HL-60/S4 treated with retinoic acid at 250 ng/mL for 4 days and 3 days (cell line): ENCODE measurements around the gene TMED7.
"Not testable (repeated sequence)": the region's sequence is repeated elsewhere in the genome, so short reads cannot be mapped to it uniquely, and the experiment has no call there.

Source experiments
- in situ Hi-C: fragments of 300-500 bp; cut with MboI; formaldehyde crosslinking; loops from 2 replicates; pipeline ENCODE4 v1.7.0; 2022; ENCODE audit warnings: low sequenced_read_pairs

TMED7 gene

GRCh38 chr5:115625579-115626444 lies at the start of gene TMED7:
TSS of gene TMED7 (minus strand) at chr5:115626036. CDS start at chr5:115625792, 244 bp downstream.
- in situ Hi-C loops, result no loop called here

DNA sequence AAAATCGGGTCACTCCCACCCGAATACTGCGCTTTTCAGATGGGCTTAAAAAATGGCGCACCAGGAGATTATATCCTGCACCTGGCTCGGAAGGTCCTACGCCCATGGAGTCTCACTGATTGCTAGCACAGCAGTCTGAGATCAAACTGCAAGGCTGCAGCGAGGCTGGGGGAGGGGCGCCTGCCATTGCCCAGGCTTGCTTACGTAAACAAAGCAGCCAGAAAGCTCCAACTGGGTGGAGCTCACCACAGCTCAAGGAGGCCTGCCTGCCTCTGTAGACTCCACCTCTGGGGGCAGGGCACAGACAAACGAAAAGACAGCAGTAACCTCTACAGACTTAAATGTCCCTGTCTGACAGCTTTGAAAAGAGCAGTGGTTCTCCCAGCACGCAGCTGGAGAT lies 48.9 kb upstream of the TMED7 start:
- in situ Hi-C loops, result not testable (repeated sequence)

DNA sequence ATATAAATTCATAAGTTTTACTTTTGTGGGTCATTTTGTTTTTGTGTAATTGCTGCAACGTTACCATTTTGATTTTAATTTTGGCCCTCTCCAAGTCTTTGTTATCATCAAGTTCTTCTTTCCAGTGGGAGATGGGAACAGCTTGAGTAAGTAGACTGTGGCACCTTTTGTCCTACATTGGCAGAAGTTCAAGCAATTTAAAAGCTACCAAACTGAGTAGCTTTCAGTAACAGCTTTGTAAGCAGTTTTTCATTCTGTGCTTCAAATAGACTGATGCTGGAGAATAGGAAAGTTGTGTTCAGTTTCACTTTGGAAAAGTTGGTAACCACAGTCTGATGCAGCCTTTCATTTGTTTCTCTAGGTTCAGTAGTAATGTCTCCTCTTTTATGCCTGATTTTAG lies 47.8 kb upstream of the TMED7 start:
- in situ Hi-C loops, result no loop called here

DNA sequence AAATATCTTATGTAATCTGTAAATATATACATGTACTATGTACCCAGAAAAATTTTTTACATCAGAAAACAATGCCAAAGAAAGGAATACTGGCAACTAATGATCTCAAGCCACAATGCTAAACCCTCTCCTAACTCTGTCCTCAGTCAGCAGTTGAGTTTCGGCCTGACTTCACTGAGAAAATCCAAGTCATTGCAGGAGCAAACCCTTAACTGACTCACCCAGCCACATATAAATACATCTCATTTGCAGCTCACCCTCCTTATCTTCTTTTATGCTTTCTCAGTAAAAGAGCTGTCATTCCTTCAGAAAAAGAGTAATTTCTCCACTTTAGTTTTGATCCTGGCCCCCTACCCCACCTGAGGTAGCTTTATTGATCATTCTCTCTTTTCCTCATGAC lies 46.1 kb upstream of the TMED7 start:
- in situ Hi-C loops, result no loop called here

- in situ Hi-C loops, result no loop called here
Observed at GRCh38 chr5:115666023-115666422, 40.2 kb upstream of the TMED7 start.

DNA sequence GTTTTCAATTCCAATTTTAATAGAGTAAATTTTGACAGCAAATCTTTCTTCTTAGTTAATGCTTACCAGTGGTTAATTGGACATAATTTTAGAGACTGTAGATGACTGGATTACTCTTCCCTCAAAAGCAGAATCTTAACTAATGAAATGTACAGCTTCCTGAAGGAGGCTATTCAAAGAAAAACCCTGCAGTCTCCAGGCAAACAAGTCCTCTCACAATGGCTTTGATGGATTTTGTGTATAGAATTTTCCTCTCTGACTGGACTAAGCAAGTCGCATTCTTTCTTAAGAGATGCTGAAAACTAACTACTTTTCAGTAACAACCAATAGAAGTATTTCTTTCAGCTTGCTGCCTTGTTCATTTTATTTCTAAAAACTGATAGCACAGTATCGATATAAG lies 35.7 kb upstream of the TMED7 start:
- in situ Hi-C loops, result no loop called here

DNA sequence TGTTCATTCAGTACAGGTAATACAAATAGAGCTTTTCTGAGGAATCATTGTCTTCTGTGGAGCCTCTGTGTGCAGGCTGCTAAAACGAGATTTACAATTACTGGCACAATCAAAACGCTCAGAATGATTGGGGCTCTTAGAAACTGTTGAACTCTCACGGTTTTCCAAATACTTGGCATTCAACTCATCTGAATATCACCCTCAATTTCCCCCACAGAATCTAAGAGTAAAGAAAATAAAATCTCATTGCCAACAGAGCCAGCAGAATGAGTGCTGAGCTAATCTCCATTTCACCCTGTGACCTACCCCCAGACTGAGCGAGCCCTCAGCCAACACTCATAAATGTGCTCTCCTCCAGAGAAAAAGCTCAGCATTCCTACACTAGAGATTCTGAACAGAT lies 35.3 kb upstream of the TMED7 start:
- in situ Hi-C loops, result no loop called here

GRCh38 chr5:115657881-115658233 lies 32.0 kb upstream of the TMED7 start:
- in situ Hi-C loops, result no loop called here

DNA sequence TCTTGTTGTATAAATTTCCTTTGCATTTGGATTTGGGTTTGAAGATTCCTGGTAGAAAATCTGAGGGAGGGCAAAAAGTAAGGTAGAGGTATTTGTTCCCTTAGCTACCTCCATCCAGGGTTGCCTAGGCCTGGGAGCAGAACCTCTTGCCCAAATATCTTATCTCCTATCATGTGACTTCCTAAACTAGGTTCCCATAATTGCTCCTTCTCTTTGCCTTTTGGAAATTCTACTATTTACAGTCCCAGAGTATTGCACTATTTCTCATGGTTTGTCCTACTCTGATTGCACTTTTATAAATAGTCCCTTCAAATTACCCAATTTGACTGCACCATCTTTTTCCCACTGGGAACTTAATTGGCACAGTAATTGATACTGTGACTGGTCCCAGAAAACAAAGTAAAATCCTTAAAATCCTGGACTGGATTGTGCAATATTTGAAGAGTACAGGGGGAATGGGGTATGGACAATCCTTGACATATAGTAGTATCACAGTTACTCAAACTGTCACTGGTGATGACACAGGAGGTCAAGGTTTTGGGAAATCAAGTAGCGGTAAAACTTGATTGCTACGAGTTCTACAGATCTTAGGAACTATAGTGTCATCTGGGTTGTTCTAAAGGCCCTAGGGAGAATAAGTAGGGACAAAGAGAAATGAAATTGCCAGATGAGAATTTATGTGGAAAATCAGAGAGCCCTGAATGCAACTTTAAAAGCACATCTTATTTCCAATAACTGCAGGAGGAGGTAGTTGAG lies 31.5 kb upstream of the TMED7 start:
- in situ Hi-C loops, result no loop called here

- in situ Hi-C loops, result no loop called here
Observed at GRCh38 chr5:115656404-115656803, 30.6 kb upstream of the TMED7 start.

GRCh38 chr5:115655994-115656393 lies 30.2 kb upstream of the TMED7 start:
- in situ Hi-C loops, result no loop called here

GRCh38 chr5:115649541-115649940 lies 23.7 kb upstream of the TMED7 start:
- in situ Hi-C loops, result no loop called here

DNA sequence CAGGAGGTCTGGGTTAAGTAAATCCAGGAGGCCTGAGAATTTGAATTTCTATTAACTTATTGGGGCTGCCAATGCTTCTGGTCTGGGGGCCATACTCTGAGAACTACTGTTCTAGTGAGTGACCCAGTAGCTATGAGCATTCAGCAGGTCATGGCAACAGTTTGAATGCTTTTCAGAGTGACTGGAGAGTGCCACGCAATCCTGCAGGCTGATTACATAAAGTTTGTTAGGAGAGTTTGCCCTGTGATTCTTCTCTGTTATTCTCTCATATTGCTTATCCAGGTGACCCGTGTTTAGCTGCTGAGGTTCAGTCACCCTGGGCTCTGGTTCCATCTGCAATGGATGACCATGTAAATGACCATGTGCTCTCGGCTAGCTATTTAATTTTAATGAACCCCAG lies 22.2 kb upstream of the TMED7 start:
- in situ Hi-C loops, result no loop called here

DNA sequence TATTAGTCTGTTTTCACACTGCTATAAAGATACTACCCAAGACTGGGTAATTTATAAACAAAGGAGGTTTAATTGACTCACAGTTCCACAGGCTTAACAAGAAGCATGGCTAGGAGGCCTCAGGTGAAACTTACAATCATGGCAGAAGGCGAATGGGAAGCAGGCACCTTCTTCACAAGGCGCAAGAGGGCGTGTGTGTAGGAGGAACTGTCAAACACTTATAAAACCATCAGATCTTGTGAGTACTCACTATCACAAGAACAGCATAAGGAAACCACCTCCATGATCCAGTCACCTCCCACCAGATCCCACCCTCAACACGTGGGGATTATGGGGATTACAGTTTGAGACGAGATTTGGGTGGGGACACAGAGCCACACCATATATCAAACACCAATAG lies 19.6 kb upstream of the TMED7 start:
- in situ Hi-C loops, result not testable (repeated sequence)

DNA sequence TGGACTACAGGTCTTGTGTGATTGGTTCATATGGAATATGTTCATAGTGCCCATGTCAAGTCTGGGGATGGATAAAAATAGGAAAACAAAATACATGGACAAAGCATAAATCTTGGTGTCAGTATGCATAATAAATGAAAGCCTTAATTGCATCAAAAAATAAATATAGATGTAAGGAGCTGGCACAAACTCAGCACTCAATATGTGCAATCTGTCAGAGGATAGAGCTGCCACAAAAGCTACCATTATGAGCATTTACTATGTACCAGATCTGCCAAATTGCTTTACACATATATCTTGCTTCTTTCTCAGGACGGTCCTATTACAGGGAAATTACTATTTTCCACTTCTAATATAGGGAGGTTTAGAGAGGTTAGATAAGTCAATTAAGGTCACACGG lies 18.2 kb upstream of the TMED7 start:
- in situ Hi-C loops, result no loop called here

DNA sequence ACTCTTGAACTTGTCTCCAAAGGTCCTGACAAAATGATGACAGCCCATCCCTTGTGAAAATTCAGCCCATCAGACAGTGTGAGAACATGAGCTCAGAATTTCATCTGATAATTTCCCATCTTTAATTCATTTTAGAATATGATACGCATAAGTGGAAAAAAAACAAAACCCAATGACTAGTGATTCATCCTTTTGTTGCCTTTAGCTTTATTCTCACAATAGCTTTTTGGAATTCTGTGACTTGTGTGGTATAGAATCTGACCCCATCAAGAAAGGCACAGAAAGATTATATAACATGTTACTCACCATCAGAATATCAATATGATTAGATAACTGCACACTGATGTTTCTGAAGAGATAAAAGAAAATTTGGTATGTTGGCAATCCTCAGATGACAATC lies 16.1 kb upstream of the TMED7 start:
- in situ Hi-C loops, result no loop called here

GRCh38 chr5:115640274-115640673 lies 14.4 kb upstream of the TMED7 start:
- in situ Hi-C loops, result no loop called here

DNA sequence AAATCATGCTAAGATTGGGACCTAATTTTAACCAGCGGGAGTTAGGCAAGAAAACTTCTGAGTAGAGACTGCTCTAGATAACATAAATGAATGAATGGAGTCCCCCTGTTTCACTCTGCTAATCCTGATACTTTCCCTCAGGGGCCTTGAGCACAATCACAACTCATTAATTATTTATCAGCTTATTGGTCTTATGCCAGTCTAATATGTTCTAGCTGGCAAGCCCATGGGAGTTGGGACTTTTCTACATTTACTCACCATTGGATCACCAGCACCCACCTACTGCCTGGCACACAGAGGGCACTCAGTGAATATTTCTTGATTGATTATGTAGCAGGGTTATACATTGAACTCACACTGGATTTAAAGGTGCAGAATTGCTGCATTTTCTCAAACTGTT lies 13.5 kb upstream of the TMED7 start:
- in situ Hi-C loops, result no loop called here

DNA sequence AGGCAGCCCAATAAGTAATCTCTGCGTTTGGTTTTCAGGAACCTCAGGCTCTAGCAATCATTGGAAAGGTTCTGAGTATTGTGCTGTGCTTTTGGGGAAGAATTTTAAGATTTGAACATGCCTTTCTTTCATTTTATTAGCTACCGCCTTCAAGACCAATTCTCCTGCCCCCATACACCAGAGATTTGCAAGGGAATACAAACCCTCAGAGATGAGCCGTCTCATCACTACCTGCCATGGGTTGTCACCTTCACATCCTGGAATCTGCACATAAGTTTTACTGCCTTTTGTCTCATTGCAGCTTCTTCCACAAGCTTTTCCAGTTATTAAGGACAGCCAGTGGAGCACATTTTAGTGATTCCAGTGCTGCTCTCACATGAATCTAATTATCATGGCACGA lies 11.7 kb upstream of the TMED7 start:
- in situ Hi-C loops, result no loop called here

- in situ Hi-C loops, result no loop called here
Observed at GRCh38 chr5:115636008-115636407, 10.2 kb upstream of the TMED7 start.

DNA sequence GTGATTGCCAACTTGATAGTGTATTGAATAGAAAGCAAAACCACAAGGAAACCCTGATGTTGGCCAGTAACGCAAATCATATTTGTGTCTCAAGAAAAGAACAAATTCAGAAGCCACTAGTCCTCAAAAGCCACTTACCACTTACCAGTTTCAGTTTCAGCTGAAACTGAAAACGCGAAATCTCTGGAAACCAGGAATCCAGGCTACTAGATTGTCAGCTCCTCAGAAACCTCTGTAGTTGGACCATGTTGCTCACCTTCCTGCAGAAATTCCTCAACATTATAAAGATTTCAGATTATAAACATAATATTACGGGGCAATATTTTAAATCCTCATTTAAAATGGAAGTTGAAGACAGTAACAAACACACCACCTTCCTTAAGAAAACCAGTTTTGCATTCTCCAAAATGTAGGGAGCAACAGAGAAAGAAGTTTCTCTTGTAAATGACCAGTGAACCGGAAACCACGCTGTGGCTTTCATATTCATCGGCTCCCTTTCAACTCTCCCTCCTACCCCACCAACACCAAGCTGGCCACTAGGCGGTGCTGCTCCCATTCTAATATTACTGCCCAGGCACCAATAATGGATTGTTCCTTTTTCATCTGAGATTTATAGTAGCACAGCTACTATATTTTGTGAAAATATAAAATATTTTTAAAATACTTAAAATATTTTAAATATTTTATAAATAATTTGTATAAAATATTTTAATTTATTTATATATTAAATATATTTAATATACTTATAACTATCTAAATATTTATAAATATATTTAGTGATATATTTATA lies 8.7 kb upstream of the TMED7 start:
- in situ Hi-C loops, result no loop called here

GRCh38 chr5:115629903-115630302 lies 4.1 kb upstream of the TMED7 start:
- in situ Hi-C loops, result no loop called here
